Peyer's patch (tissue), 4 donors: ENCODE data around the gene FAM241A. TPM values are rescaled to one million over a fixed set of nuclear protein-coding genes. Genes with fewer than 3 reads are reported as not detected.

ENCODE experiments used
- DNase-seq, 3 donors: peaks; one replicate each; pipeline ENCODE4 v3.0.0-alpha.2; 2017 to 2019
- H3K27ac ChIP-seq, 4 donors: fragments of 200-600 bp; sonication (generic); one replicate each; pipeline ENCODE4 v1.5.1; 2016 to 2019
- H3K27me3 ChIP-seq, 2 donors: fragments of 200-600 bp; sonication (generic); one replicate each; pipeline ENCODE4 v1.5.1; 2019
- H3K36me3 ChIP-seq, 3 donors: fragments of 200-600 bp; sonication (generic); one replicate each; pipeline ENCODE4 v1.5.1; 2016 to 2019
- H3K4me1 ChIP-seq, 4 donors: fragments of 200-600 bp; sonication (generic); one replicate each; pipeline ENCODE4 v1.5.1; 2016 to 2019
- H3K4me3 ChIP-seq, 4 donors: fragments of 200-600 bp; sonication (generic); 1 replicate in 3 of 4; 2 replicates in 1 of 4; pipeline ENCODE4 v1.5.1; 2016 to 2019; ENCODE audit warnings: mild to moderate bottlenecking in 1 of 4
- H3K9me3 ChIP-seq, 4 donors: fragments of 200-600 bp; sonication (generic); one replicate each; pipeline ENCODE4 v1.5.1; 2016 to 2019; ENCODE audit warnings: mild to moderate bottlenecking in 1 of 4
- CTCF ChIP-seq, 6 experiments: fragments of 450-650 bp in 4 of 6; fragments of 200-600 bp in 2 of 6; sonication (generic) in 1 of 6; IDR thresholded peaks; one replicate each; pipeline ENCODE4 v1.5.1; 2017 to 2019; ENCODE audit warnings: antibody characterized with exemption in 6 of 6, mild to moderate bottlenecking in 3 of 6, moderate library complexity in 1 of 6
- POLR2A ChIP-seq, 2 donors: fragments of 450-650 bp; IDR thresholded peaks; one replicate each; pipeline ENCODE4 v1.5.1; 2017; ENCODE audit warnings: antibody characterized with exemption in 2 of 2, mild to moderate bottlenecking in 2 of 2, moderate library complexity in 2 of 2
- total RNA-seq, 4 donors: library from RNA; depleted of rRNA; stranded (reverse); fragments of >200 nt; gene quantifications; one replicate each; pipeline ENCODE4 v1.1.0, GENCODE V29; 2016

The FAM241A gene
- total RNA-seq, 4 donors from 2014 or later = 0.47 to 2.5 (median 1.2) TPM

- no peak for DNase-seq
- Histone ChIP-seq H3K36me3 (no peaks in the 10 kb centered on the region), H3K9me3 (no peaks in the 10 kb centered on the region), H3K4me1 (no peaks in the 10 kb centered on the region), H3K4me3 (no peak overlapping the region), H3K27me3 (no peaks in the 10 kb centered on the region), H3K27ac (no peak overlapping the region)
- TF ChIP-seq POLR2A (IDR thresholded peaks at IDR 0.05) (no peak), CTCF (IDR thresholded peaks at IDR 0.05) (no peak)
Measured at GRCh38 chr4:112114452-112114851, 30.8 kb upstream of the FAM241A start.

GRCh38 chr4:112118742-112119352 lies 26.4 kb upstream of the FAM241A start:
- no peak for TF ChIP-seq CTCF (IDR thresholded peaks at IDR 0.05)
- no peak for TF ChIP-seq POLR2A (IDR thresholded peaks at IDR 0.05)

GRCh38 chr4:112119353-112119783 lies 25.9 kb upstream of the FAM241A start:
- H3K36me3 ChIP-seq = no peaks in the 10 kb centered on the region
- no peaks in the 10 kb centered on the region for H3K9me3 ChIP-seq
- H3K4me3 ChIP-seq = no peak overlapping the region
- H3K27ac ChIP-seq = no peak overlapping the region
- DNase-seq = no peak
- H3K27me3 ChIP-seq = no peaks in the 10 kb centered on the region
- no peaks in the 10 kb centered on the region for H3K4me1 ChIP-seq
- TF ChIP-seq CTCF (IDR thresholded peaks at IDR 0.05) (no peak), POLR2A (IDR thresholded peaks at IDR 0.05) (no peak)

More at GRCh38 chr4:112118742-112119352, 26.4 kb upstream of the FAM241A start:
- no peaks in the 10 kb centered on the region for H3K9me3 ChIP-seq
- H3K27ac ChIP-seq = no peak overlapping the region
- no peaks in the 10 kb centered on the region for H3K4me1 ChIP-seq
- no peaks in the 10 kb centered on the region for H3K36me3 ChIP-seq
- no peak for DNase-seq
- no peaks in the 10 kb centered on the region for H3K27me3 ChIP-seq
- no peak overlapping the region for H3K4me3 ChIP-seq

GRCh38 chr4:112120021-112120420 lies 25.2 kb upstream of the FAM241A start:
- no peaks in the 10 kb centered on the region for H3K27me3 ChIP-seq
- TF ChIP-seq POLR2A (IDR thresholded peaks at IDR 0.05) (no peak), CTCF (IDR thresholded peaks at IDR 0.05) (no peak)

GRCh38 chr4:112125416-112125815 lies 19.8 kb upstream of the FAM241A start:
- H3K9me3 ChIP-seq = no peaks in the 10 kb centered on the region
- no peaks in the 10 kb centered on the region for H3K36me3 ChIP-seq
- no peak for DNase-seq
- TF ChIP-seq CTCF (IDR thresholded peaks at IDR 0.05) = no peak
- no peak for TF ChIP-seq POLR2A (IDR thresholded peaks at IDR 0.05)
- no peak overlapping the region for H3K27ac ChIP-seq
- H3K4me1 ChIP-seq = no peaks in the 10 kb centered on the region
- no peak overlapping the region for H3K4me3 ChIP-seq
- no peaks in the 10 kb centered on the region for H3K27me3 ChIP-seq

More at GRCh38 chr4:112120021-112120420, 25.2 kb upstream of the FAM241A start:
- Histone ChIP-seq H3K36me3 (no peaks in the 10 kb centered on the region), H3K27ac (no peak overlapping the region), H3K4me1 (no peaks in the 10 kb centered on the region), H3K9me3 (no peaks in the 10 kb centered on the region), H3K4me3 (no peak overlapping the region)
- DNase-seq = no peak
